Activated naive CD8-positive, alpha-beta T cell treated with anti-CD3 and anti-CD28 coated beads, Interleukin-2, amount 50 U/mL, for 16 hours (primary cell): ENCODE measurements around the gene SNX21.
"Not testable (repeated sequence)": the region's sequence is repeated elsewhere in the genome, so short reads cannot be mapped to it uniquely, and the experiment has no call there.

ENCODE experiments used
- DNase-seq: peaks from one replicate; pipeline ENCODE4 v3.0.0-alpha.2; 2020; ENCODE audit warnings: low read depth, low spot score

The SNX21 gene

GRCh38 chr20:45822857-45823256, 10.7 kb upstream of the SNX21 start:
- no peak for DNase-seq

GRCh38 chr20:45823949-45824835, 9.4 kb upstream of the SNX21 start:
- peak; percentile 11 for DNase-seq

GRCh38 chr20:45826381-45827019, 7.1 kb upstream of the SNX21 start:
- DNase-seq, result no peak

- no peak for DNase-seq
These were observed 6.5 kb upstream of the SNX21 start, which contains the start of gene TNNC2 for GRCh38 chr20:45827030-45827652. TSS of gene TNNC2 (minus strand) at chr20:45827312. CDS start at chr20:45827248, 64 bp downstream.

- DNase-seq, result no peak
These were observed 5.9 kb upstream of the SNX21 start for GRCh38 chr20:45827712-45828111.

- no peak for DNase-seq
These were observed 5.0 kb upstream of the SNX21 start for GRCh38 chr20:45828589-45828988.

- DNase-seq, result not testable (repeated sequence)
These were observed 3.9 kb upstream of the SNX21 start for GRCh38 chr20:45829673-45830106.

GRCh38 chr20:45832619-45833018, 980 bp upstream of the SNX21 start:
- no peak for DNase-seq

GRCh38 chr20:45833883-45834796, 541 bp downstream of the SNX21 start:
- DNase-seq, result no peak

- no peak for DNase-seq
These were observed 1.2 kb downstream of the SNX21 start for GRCh38 chr20:45834797-45835161.

GRCh38 chr20:45835329-45835765, 1.7 kb downstream of the SNX21 start:
- no peak for DNase-seq

GRCh38 chr20:45835825-45836224, 2.2 kb downstream of the SNX21 start:
- DNase-seq, result no peak

- DNase-seq, result no peak
These were observed 3.2 kb downstream of the SNX21 start for GRCh38 chr20:45836841-45837240.

GRCh38 chr20:45840700-45841198, 7.2 kb downstream of the SNX21 start:
- DNase-seq, result no peak

- DNase-seq, result no peak
These were observed 8.0 kb downstream of the SNX21 start for GRCh38 chr20:45841407-45842129.

GRCh38 chr20:45842169-45842812, 8.7 kb downstream of the SNX21 start:
- DNase-seq, result no peak

GRCh38 chr20:45843506-45843905, 9.9 kb downstream of the SNX21 start:
- DNase-seq, result no peak

- no peak for DNase-seq
These were observed 11.9 kb downstream of the SNX21 start for GRCh38 chr20:45845452-45845851.

GRCh38 chr20:45848421-45848820, 14.8 kb downstream of the SNX21 start:
- no peak for DNase-seq
